HCT116 (cell line): ENCODE data around the gene DENND1A. TPM values are rescaled to one million over a fixed set of nuclear protein-coding genes. Genes with fewer than 3 reads are reported as not detected.

ENCODE experiments used
- ATAC-seq: fragments of 200-7000 bp; cut with Tn5 transposase; 2 replicates; pipeline ENCODE4 v1.9.1; 2020; ENCODE audit warnings: mild to moderate bottlenecking, moderate library complexity
- BruUV-seq: library from RNA; stranded (reverse); fragments of 400-500 nt; replicated peaks from 2 replicates; lab custom pipeline; 2021; lab: Mats Ljungman, UMichigan
- CTCF ChIA-PET: fragments of 300-600 bp; sonication (Branson Sonifier 250); formaldehyde crosslinking; loops from one replicate; lab custom pipeline; 2021; ENCODE audit warnings: antibody characterized with exemption; lab: Charles Lee
- POLR2A ChIA-PET: fragments of 300-600, 350-600 bp; sonication (Branson Sonifier 250); formaldehyde crosslinking; loops from one replicate; lab custom pipeline; 2021; ENCODE audit warnings: antibody characterized with exemption; lab: Charles Lee
- RAD21 ChIA-PET, 2 experiments: fragments of 300-600 bp; sonication (Branson Sonifier 250); formaldehyde crosslinking; loops; one replicate each; lab custom pipeline; 2023; ENCODE audit warnings: low total read pairs in 2 of 2; ENCODE audit not compliant: uncharacterized antibody in 2 of 2, unreplicated experiment in 2 of 2, low non-redundant PET in 1 of 2; lab: Charles Lee
- DNase-seq: peaks from one replicate; pipeline ENCODE4 v3.0.0-alpha.2; 2010; ENCODE audit warnings: low read depth, low spot score
- H2AFZ ChIP-seq: fragments of 200-600 bp; shearing (Covaris generic), sonication (generic); 2 replicates; pipeline ENCODE4 v1.6.1; 2017; ENCODE audit warnings: low read depth, mixed run types, mixed read lengths, antibody characterized with exemption, low read length; ENCODE audit not compliant: poor library complexity, severe bottlenecking
- H3K27ac ChIP-seq: 2 replicates; pipeline ENCODE4 v1.5.1; 2012; ENCODE audit warnings: low read depth, low read length
- H3K27me3 ChIP-seq: fragments of 200-600 bp; sonication (generic); 2 replicates; pipeline ENCODE4 v1.6.1; 2016; ENCODE audit warnings: mixed run types, low read length, mixed read lengths; ENCODE audit not compliant: insufficient read depth
- H3K36me3 ChIP-seq, 2 experiments: fragments of 200-500 bp in 1 of 2; fragments of 200-600 bp in 1 of 2; sonication (Bioruptor generic) in 1 of 2; sonication (generic) in 1 of 2; 2 replicates each; pipeline versions ENCODE4 v1.5.1 to v1.6.1; 2014 to 2016; ENCODE audit warnings: low read length in 2 of 2, inconsistent platforms in 1 of 2, mixed read lengths in 1 of 2, mixed run types in 1 of 2; ENCODE audit not compliant: insufficient read depth in 2 of 2, control insufficient read depth in 1 of 2
- H3K4me1 ChIP-seq, 2 experiments: fragments of 200-600 bp in 1 of 2; sonication (generic) in 1 of 2; 2 replicates each; pipeline versions ENCODE4 v1.5.1 to v1.6.1; 2012 to 2017; ENCODE audit warnings: low read length in 2 of 2, inconsistent platforms in 1 of 2, mild to moderate bottlenecking in 1 of 2, mixed read lengths in 1 of 2, mixed run types in 1 of 2, moderate library complexity in 1 of 2; ENCODE audit not compliant: insufficient read depth in 2 of 2, control insufficient read depth in 1 of 2
- H3K4me2 ChIP-seq: fragments of 200-600 bp; sonication (generic); 2 replicates; pipeline ENCODE4 v1.6.1; 2017; ENCODE audit warnings: mixed run types, low read length, mixed read lengths
- H3K4me3 ChIP-seq, 2 experiments: fragments of 200-600 bp in 1 of 2; sonication (generic) in 1 of 2; replicated peaks in 1 of 2; 2 replicates each; pipeline ENCODE4 v1.5.1; 2011 to 2016; ENCODE audit warnings: low read length in 2 of 2, control low read depth in 1 of 2, low read depth in 1 of 2, mild to moderate bottlenecking in 1 of 2, mixed read lengths in 1 of 2, mixed run types in 1 of 2
- H3K79me2 ChIP-seq: fragments of 200-600 bp; sonication (generic); 2 replicates; pipeline ENCODE4 v1.6.1; 2017; ENCODE audit warnings: mild to moderate bottlenecking, mixed run types, low read length, moderate library complexity, mixed read lengths; ENCODE audit not compliant: insufficient read depth
- H3K9ac ChIP-seq: fragments of 200-600 bp; sonication (generic); 2 replicates; pipeline ENCODE4 v1.6.1; 2016; ENCODE audit warnings: low read length, mixed read lengths
- H3K9me2 ChIP-seq: fragments of 200-600 bp; sonication (generic), shearing (Covaris generic); 2 replicates; pipeline ENCODE4 v1.6.1; 2017; ENCODE audit warnings: mixed run types, mild to moderate bottlenecking, moderate library complexity; ENCODE audit not compliant: insufficient read depth
- H3K9me3 ChIP-seq, 2 experiments: fragments of 200-500 bp in 1 of 2; fragments of 200-600 bp in 1 of 2; sonication (Bioruptor generic) in 1 of 2; sonication (generic) in 1 of 2; 2 replicates each; pipeline ENCODE4 v1.6.1; 2014 to 2017; ENCODE audit warnings: low read length in 2 of 2, mixed read lengths in 2 of 2, inconsistent platforms in 1 of 2, low read depth in 1 of 2, mild to moderate bottlenecking in 1 of 2, mixed run types in 1 of 2, moderate library complexity in 1 of 2; ENCODE audit not compliant: control insufficient read depth in 1 of 2, insufficient read depth in 1 of 2
- H4K20me1 ChIP-seq: fragments of 200-600 bp; sonication (generic), shearing (Covaris generic); 2 replicates; pipeline ENCODE4 v1.6.1; 2017; ENCODE audit warnings: mixed run types, mild to moderate bottlenecking, moderate library complexity; ENCODE audit not compliant: insufficient read depth
- CBX3 ChIP-seq: IDR thresholded peaks from 2 replicates; pipeline ENCODE4 v1.6.1; 2012; ENCODE audit warnings: low read depth
- CEBPB ChIP-seq: IDR thresholded peaks from 2 replicates; pipeline ENCODE4 v1.6.1; 2012; ENCODE audit warnings: low read depth
- ELF1 ChIP-seq: IDR thresholded peaks from 2 replicates; pipeline ENCODE4 v1.6.1; 2012; ENCODE audit warnings: low read depth, borderline replicate concordance
- EZH2 ChIP-seq: fragments of 200-600 bp; sonication (generic); IDR thresholded peaks from 2 replicates; pipeline ENCODE4 v1.6.1; 2017; ENCODE audit warnings: antibody characterized with exemption, mixed run types
- FOSL1 ChIP-seq: IDR thresholded peaks from 2 replicates; pipeline ENCODE4 v1.6.1; 2012; ENCODE audit warnings: low read depth
- RAD21 ChIP-seq: IDR thresholded peaks from 2 replicates; pipeline ENCODE4 v1.6.1; 2012; ENCODE audit warnings: low read depth, mild to moderate bottlenecking
- SIN3A ChIP-seq: IDR thresholded peaks from 2 replicates; pipeline ENCODE4 v1.6.1; 2012; ENCODE audit warnings: low read depth
- YY1 ChIP-seq: IDR thresholded peaks from 2 replicates; pipeline ENCODE4 v1.6.1; 2011; ENCODE audit warnings: low read length, low read depth, moderate library complexity, mild to moderate bottlenecking; ENCODE audit not compliant: insufficient replicate concordance; ENCODE audit errors: extremely low read depth
- ZFX ChIP-seq: fragments of 450-650 bp; IDR thresholded peaks from 2 replicates; pipeline ENCODE4 v1.6.1; 2017
- ZNF274 ChIP-seq: fragments of 200-500 bp; sonication (Bioruptor generic); IDR thresholded peaks from 2 replicates; pipeline ENCODE4 v1.6.1; 2014; ENCODE audit warnings: mild to moderate bottlenecking, low read depth, low read length, inconsistent platforms
- intact Hi-C: fragments of 100-400 bp; cut with micrococcal nuclease; formaldehyde crosslinking; loops from 2 replicates; pipeline ENCODE4 v1.10.0; 2022
- total RNA-seq: library from RNA; stranded (reverse); gene quantifications from one replicate; pipeline ENCODE4 v1.2.1, GENCODE V29; 2021; ENCODE audit not compliant: unreplicated experiment
- TF ChIP-seq, protein P1 (sequence below), 3 experiments: fragments of 200-600 bp in 1 of 3; sonication (generic) in 1 of 3; IDR thresholded peaks in 2 of 3; conservative IDR thresholded peaks in 1 of 3; 2 replicates each; pipeline ENCODE4 v1.5.1; 2012 to 2017; ENCODE audit warnings: low read depth in 2 of 3, low read length in 2 of 3, antibody characterized with exemption in 1 of 3, borderline replicate concordance in 1 of 3, control low read depth in 1 of 3, mild to moderate bottlenecking in 1 of 3, mixed read lengths in 1 of 3, mixed run types in 1 of 3, moderate library complexity in 1 of 3; ENCODE audit not compliant: insufficient read depth in 1 of 3
- TF ChIP-seq, protein P2 (sequence below): IDR thresholded peaks from 2 replicates; pipeline ENCODE4 v1.6.1; 2012
- TF ChIP-seq, protein P3 (sequence below): IDR thresholded peaks from 2 replicates; pipeline ENCODE4 v1.6.1; 2012
- TF ChIP-seq, protein P4 (sequence below): IDR thresholded peaks from 2 replicates; pipeline ENCODE4 v1.6.1; 2011; ENCODE audit warnings: mild to moderate bottlenecking, low read length, moderate library complexity; ENCODE audit not compliant: insufficient replicate concordance; ENCODE audit errors: extremely low read depth

Gene DENND1A
- total RNA-seq, 1 experiment from 2014 or later, result 33.0 TPM

DNA sequence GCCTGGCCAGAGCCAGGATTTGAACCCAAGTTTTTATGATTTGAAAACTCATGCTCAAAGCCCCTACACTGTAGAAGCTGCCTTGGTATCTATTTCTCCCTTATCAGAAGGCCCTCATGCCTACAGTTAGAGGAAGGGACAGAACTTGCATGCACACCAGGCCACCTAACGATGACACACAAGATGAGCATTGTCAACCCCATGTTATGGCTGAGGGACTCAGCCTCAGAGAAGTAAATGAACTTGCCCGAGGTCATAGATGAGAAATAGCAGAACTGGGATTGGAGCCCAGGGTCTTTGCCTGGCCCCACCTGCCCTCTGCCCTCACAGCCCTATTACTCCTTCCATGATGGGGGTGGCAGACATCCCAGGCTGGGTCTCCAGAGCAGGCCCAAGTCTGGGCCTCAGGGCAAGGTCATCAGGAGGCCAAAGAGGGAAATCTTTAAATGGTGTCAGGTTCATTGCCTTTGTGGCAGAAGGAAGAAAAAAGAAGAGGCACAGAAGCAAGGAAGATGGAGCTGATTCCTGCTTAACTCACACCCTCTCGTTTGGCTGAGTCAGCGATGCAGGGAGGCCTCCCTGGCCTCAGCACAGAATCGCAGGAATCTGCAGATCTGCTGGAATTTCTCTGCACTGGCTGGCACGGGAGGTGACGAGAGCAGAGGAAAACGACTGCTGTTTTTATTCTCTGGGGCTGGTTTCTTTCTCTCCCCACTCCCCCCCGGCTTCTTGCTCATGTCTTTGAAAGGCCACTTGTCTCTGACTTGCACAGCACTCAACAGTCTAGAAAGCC is 594.5 kb downstream of the DENND1A start:
- Histone ChIP-seq H3K27ac (no peak overlapping the region), H3K27me3 (no peaks in the 10 kb centered on the region), H3K4me1 (peaks cover 4% of the 10 kb centered on the region in 2 experiments; a peak in 3 of 4 replicates), H3K79me2 (no peaks in the 10 kb centered on the region), H3K36me3 (no peaks in the 10 kb centered on the region), H3K9me3 (no peaks in the 10 kb centered on the region), H3K9ac (no peak overlapping the region), H2AFZ (no peak overlapping the region), H3K9me2 (no peaks in the 10 kb centered on the region), H3K4me2 (no peak overlapping the region), H4K20me1 (no peaks in the 10 kb centered on the region), H3K4me3 (no peak overlapping the region)
- no TSS peak for BruUV-seq
- POLR2A ChIA-PET, result interaction anchor here (0.6 to 0.7 kb wide), 2 partner anchors 22 to 288 kb away, joined by 3 to 5 read pairs; no protein-coding TSS in a partner anchor
- CTCF ChIA-PET, result no interaction called here
- intact Hi-C loops, result no loop called here
- RAD21 ChIA-PET, result no interaction called here
- TF ChIP-seq, protein P1, sequence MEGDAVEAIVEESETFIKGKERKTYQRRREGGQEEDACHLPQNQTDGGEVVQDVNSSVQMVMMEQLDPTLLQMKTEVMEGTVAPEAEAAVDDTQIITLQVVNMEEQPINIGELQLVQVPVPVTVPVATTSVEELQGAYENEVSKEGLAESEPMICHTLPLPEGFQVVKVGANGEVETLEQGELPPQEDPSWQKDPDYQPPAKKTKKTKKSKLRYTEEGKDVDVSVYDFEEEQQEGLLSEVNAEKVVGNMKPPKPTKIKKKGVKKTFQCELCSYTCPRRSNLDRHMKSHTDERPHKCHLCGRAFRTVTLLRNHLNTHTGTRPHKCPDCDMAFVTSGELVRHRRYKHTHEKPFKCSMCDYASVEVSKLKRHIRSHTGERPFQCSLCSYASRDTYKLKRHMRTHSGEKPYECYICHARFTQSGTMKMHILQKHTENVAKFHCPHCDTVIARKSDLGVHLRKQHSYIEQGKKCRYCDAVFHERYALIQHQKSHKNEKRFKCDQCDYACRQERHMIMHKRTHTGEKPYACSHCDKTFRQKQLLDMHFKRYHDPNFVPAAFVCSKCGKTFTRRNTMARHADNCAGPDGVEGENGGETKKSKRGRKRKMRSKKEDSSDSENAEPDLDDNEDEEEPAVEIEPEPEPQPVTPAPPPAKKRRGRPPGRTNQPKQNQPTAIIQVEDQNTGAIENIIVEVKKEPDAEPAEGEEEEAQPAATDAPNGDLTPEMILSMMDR (IDR thresholded peaks at IDR 0.05 in 2 of 3, conservative IDR thresholded peaks at IDR 0.05 in 1 of 3; ENCODE audit: borderline replicate concordance in 1 of 3, insufficient read depth in 1 of 3, low read depth in 2 of 3, low read length in 2 of 3), result no peak
- TF ChIP-seq CEBPB, result no peak
- no peak for DNase-seq
- no peak for ATAC-seq

DNA sequence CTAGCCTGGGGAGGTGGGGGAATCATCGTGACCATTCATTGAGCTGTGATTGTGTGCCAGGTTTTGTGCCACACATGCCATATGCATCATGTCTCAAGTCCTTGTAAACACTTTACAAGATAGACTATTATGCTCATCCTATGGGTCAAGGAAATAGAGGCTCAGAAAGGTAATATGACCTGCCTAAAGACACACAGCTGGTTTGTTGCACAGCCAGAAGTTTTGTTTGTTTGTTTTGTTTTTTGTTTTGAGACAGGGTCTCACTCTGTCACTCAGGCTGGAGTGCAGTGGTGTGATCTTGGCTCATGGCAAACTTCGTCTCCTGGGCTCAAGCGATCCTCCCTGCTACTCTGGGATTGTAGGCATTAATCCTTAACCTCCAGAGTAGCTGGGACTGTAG is 595.3 kb downstream of the DENND1A start:
- Histone ChIP-seq H3K4me3 (no peak overlapping the region), H2AFZ (no peak overlapping the region), H3K79me2 (no peaks in the 10 kb centered on the region), H3K27me3 (no peaks in the 10 kb centered on the region), H3K36me3 (no peaks in the 10 kb centered on the region), H3K9me3 (no peaks in the 10 kb centered on the region), H3K4me2 (no peak overlapping the region), H3K9me2 (no peaks in the 10 kb centered on the region), H3K27ac (no peak overlapping the region), H3K4me1 (no peaks in the 10 kb centered on the region), H4K20me1 (no peaks in the 10 kb centered on the region), H3K9ac (no peak overlapping the region)
- intact Hi-C loops, result no loop called here
- ATAC-seq, result no peak
- ChIA-PET RAD21 (no interaction called here), POLR2A (no interaction called here), CTCF (no interaction called here)
- DNase-seq, result no peak
- BruUV-seq, result no TSS peak
- TF ChIP-seq ZNF274 (no peak), FOSL1 (no peak), CBX3 (no peak), RAD21 (no peak), YY1 (no peak), CEBPB (no peak), ZFX (no peak), ELF1 (no peak), EZH2 (no peak), SIN3A (no peak)
- TF ChIP-seq, protein P2, sequence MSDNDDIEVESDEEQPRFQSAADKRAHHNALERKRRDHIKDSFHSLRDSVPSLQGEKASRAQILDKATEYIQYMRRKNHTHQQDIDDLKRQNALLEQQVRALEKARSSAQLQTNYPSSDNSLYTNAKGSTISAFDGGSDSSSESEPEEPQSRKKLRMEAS, result no peak
- TF ChIP-seq, protein P3, sequence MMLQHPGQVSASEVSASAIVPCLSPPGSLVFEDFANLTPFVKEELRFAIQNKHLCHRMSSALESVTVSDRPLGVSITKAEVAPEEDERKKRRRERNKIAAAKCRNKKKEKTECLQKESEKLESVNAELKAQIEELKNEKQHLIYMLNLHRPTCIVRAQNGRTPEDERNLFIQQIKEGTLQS, result no peak
- TF ChIP-seq, protein P4, sequence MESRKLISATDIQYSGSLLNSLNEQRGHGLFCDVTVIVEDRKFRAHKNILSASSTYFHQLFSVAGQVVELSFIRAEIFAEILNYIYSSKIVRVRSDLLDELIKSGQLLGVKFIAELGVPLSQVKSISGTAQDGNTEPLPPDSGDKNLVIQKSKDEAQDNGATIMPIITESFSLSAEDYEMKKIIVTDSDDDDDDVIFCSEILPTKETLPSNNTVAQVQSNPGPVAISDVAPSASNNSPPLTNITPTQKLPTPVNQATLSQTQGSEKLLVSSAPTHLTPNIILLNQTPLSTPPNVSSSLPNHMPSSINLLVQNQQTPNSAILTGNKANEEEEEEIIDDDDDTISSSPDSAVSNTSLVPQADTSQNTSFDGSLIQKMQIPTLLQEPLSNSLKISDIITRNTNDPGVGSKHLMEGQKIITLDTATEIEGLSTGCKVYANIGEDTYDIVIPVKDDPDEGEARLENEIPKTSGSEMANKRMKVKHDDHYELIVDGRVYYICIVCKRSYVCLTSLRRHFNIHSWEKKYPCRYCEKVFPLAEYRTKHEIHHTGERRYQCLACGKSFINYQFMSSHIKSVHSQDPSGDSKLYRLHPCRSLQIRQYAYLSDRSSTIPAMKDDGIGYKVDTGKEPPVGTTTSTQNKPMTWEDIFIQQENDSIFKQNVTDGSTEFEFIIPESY, result no peak
